Esophagus squamous epithelium (tissue), 5 donors: ENCODE results near the gene ARHGEF28. TPM values are rescaled to one million over a fixed set of nuclear protein-coding genes. Genes with fewer than 3 reads are reported as not detected.
A peak's percentile ranks its signal among the peaks of the same experiment; 100 is the strongest.

Source experiments
- DNase-seq: peaks from one replicate; lab custom pipeline; 2025; lab: John Stamatoyannopoulos, UW
- H3K27ac ChIP-seq, 4 donors: fragments of 200-600 bp; sonication (generic); one replicate each; pipeline ENCODE4 v1.5.1; 2016 to 2019; ENCODE audit warnings: mild to moderate bottlenecking in 1 of 4
- H3K27me3 ChIP-seq, 4 donors: fragments of 200-600 bp; sonication (generic); 1 replicate in 3 of 4; 2 replicates in 1 of 4; pipeline versions ENCODE4 v1.5.1 to v1.6.0; 2017 to 2021; ENCODE audit warnings: antibody characterized with exemption in 1 of 4
- H3K36me3 ChIP-seq, 3 donors: fragments of 200-600 bp; sonication (generic); one replicate each; pipeline ENCODE4 v1.5.1; 2016 to 2019
- H3K4me1 ChIP-seq, 3 donors: fragments of 200-600 bp; sonication (generic); one replicate each; pipeline ENCODE4 v1.5.1; 2017 to 2019
- H3K4me3 ChIP-seq, 4 donors: fragments of 200-600 bp; sonication (generic); 1 replicate in 3 of 4; 2 replicates in 1 of 4; pipeline ENCODE4 v1.5.1; 2016 to 2019; ENCODE audit warnings: mild to moderate bottlenecking in 2 of 4, moderate library complexity in 1 of 4
- H3K9me3 ChIP-seq, 3 donors: fragments of 200-600 bp; sonication (generic); one replicate each; pipeline ENCODE4 v1.5.1; 2016 to 2019
- CTCF ChIP-seq, 6 experiments: fragments of 450-650 bp in 4 of 6; fragments of 200-600 bp in 2 of 6; sonication (generic) in 2 of 6; IDR thresholded peaks; one replicate each; pipeline ENCODE4 v1.5.1; 2016 to 2019; ENCODE audit warnings: antibody characterized with exemption in 6 of 6, mild to moderate bottlenecking in 4 of 6, moderate library complexity in 4 of 6
- POLR2A ChIP-seq, 4 donors: fragments of 450-650 bp; IDR thresholded peaks; one replicate each; pipeline ENCODE4 v1.6.1; 2017; ENCODE audit warnings: antibody characterized with exemption in 4 of 4, mild to moderate bottlenecking in 4 of 4, moderate library complexity in 3 of 4
- WGBS, 2 donors: methylation state at CpG; one replicate each; pipeline ENCODE4 v1.1.5; 2018; 5-methylcytosine and 5-hydroxymethylcytosine counted together
- intact Hi-C: fragments of 100-400 bp; cut with DNase I; formaldehyde crosslinking; loops from one replicate; pipeline ENCODE4 v1.15.0; 2022
- total RNA-seq, 4 donors: library from RNA; depleted of rRNA; stranded (reverse); fragments of >200 nt; gene quantifications; one replicate each; pipeline ENCODE4 v1.1.0, GENCODE V29; 2016
- donor health status: DM: yes; HTN: yes; CAD: no.

Gene ARHGEF28
- total RNA-seq, 4 donors from 2014 or later, result 9.2 to 34.3 (median 12.7) TPM

GRCh38 chr5:73629456-73629855, 3.5 kb downstream of the ARHGEF28 start:
- intact Hi-C loops, result no loop called here
- no peak overlapping the region for H3K27ac ChIP-seq
- no peak for DNase-seq
- H3K36me3 ChIP-seq, result no peaks in the 10 kb centered on the region
- peaks cover 7 to 35% (median 10%) of the 10 kb centered on the region in 3 donors for H3K4me1 ChIP-seq
- no peak overlapping the region for H3K4me3 ChIP-seq
- TF ChIP-seq POLR2A (IDR thresholded peaks at IDR 0.05) (no peak), CTCF (IDR thresholded peaks at IDR 0.05) (no peak)
- no peaks in the 10 kb centered on the region for H3K9me3 ChIP-seq
- H3K27me3 ChIP-seq, result peaks cover 0 to 9% (median 0%) of the 10 kb centered on the region in 4 donors

GRCh38 chr5:73630765-73631164, 4.8 kb downstream of the ARHGEF28 start:
- intact Hi-C loops, result no loop called here
- H3K4me3 ChIP-seq, result no peak overlapping the region
- TF ChIP-seq CTCF (IDR thresholded peaks at IDR 0.05), result no peak

GRCh38 chr5:73631500-73631899, 5.5 kb downstream of the ARHGEF28 start:
- Histone ChIP-seq H3K27ac (no peak overlapping the region), H3K27me3 (peaks cover 0 to 3% (median 0%) of the 10 kb centered on the region in 4 donors), H3K9me3 (no peaks in the 10 kb centered on the region), H3K4me3 (no peak overlapping the region), H3K36me3 (no peaks in the 10 kb centered on the region), H3K4me1 (peaks cover 0 to 19% (median 2%) of the 10 kb centered on the region in 3 donors)
- intact Hi-C loops, result no loop called here
- DNase-seq, result no peak
- TF ChIP-seq CTCF (IDR thresholded peaks at IDR 0.05) (no peak), POLR2A (IDR thresholded peaks at IDR 0.05) (no peak)

More at GRCh38 chr5:73630765-73631164, 4.8 kb downstream of the ARHGEF28 start:
- H3K27me3 ChIP-seq, result peaks cover 0 to 9% (median 0%) of the 10 kb centered on the region in 4 donors
- H3K36me3 ChIP-seq, result no peaks in the 10 kb centered on the region
- DNase-seq, result no peak
- peaks cover 0 to 24% (median 2%) of the 10 kb centered on the region in 3 donors for H3K4me1 ChIP-seq
- H3K9me3 ChIP-seq, result no peaks in the 10 kb centered on the region
- no peak overlapping the region for H3K27ac ChIP-seq

GRCh38 chr5:73633060-73633459, 7.1 kb downstream of the ARHGEF28 start:
- intact Hi-C loops, result no loop called here
- H3K4me1 ChIP-seq, result peaks cover 0 to 4% (median 0%) of the 10 kb centered on the region in 3 donors
- no peaks in the 10 kb centered on the region for H3K36me3 ChIP-seq
- no peaks in the 10 kb centered on the region for H3K27me3 ChIP-seq
- no peaks in the 10 kb centered on the region for H3K9me3 ChIP-seq
- TF ChIP-seq CTCF (IDR thresholded peaks at IDR 0.05), result peak in 1 of 6 experiments; percentile 8
- TF ChIP-seq POLR2A (IDR thresholded peaks at IDR 0.05), result no peak
- no peak for DNase-seq
- 71 to 83% methylated on average over 3 to 5 of the region's 5 CpGs for WGBS, 2 donors
- no peak overlapping the region for H3K27ac ChIP-seq
- H3K4me3 ChIP-seq, result no peak overlapping the region

GRCh38 chr5:73636408-73636807, 10.4 kb downstream of the ARHGEF28 start:
- DNase-seq, result no peak
- Histone ChIP-seq H3K4me1 (peaks cover 0 to 28% (median 0%) of the 10 kb centered on the region in 3 donors), H3K4me3 (no peak overlapping the region), H3K9me3 (no peaks in the 10 kb centered on the region), H3K27ac (no peak overlapping the region), H3K36me3 (no peaks in the 10 kb centered on the region), H3K27me3 (no peaks in the 10 kb centered on the region)
- TF ChIP-seq POLR2A (IDR thresholded peaks at IDR 0.05) (no peak), CTCF (IDR thresholded peaks at IDR 0.05) (no peak)
- intact Hi-C loops, result no loop called here
- WGBS, 2 donors, result 71 to 88% methylated on average over 3 of the region's 3 CpGs
